ENCODE data around the gene GFPT2.

Gene GFPT2

DNA sequence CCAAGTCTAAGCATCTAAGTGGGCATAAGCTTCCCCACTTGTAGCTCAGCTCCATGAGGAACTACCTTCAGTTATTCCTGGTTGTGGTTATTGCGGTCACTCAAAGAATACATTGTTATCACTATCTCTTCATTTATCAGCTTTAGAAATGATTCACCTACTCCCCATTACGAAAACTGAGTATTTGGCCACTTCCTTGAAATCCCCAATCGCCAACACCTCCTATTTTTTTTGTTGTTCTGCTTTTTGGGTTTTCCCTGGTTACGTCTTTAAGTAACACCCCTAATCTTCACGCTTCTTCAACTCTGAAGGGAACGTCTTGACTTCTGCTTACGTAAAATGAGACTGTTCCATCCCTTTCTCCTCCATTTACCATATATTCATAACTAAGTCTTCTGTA, 81.9 kb downstream of the GFPT2 start:
- no peak for DNase-seq

DNA sequence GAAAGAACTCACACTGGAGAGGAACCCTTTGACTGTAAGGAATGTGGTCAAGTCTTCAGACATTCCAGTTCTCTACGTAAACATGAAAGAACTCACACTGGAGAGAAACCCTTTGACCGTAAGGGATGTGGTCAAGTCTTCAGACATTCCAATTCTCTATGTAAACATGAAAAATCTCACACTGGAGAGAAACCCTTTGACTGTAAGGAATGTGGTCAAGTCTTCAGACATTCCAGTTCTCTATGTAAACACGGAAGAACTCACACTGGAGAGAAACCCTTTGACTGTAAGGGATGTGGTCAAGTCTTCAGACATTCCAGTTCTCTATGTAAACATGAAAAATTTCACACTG, 93.9 kb downstream of the GFPT2 start:
- no peak for DNase-seq

DNA sequence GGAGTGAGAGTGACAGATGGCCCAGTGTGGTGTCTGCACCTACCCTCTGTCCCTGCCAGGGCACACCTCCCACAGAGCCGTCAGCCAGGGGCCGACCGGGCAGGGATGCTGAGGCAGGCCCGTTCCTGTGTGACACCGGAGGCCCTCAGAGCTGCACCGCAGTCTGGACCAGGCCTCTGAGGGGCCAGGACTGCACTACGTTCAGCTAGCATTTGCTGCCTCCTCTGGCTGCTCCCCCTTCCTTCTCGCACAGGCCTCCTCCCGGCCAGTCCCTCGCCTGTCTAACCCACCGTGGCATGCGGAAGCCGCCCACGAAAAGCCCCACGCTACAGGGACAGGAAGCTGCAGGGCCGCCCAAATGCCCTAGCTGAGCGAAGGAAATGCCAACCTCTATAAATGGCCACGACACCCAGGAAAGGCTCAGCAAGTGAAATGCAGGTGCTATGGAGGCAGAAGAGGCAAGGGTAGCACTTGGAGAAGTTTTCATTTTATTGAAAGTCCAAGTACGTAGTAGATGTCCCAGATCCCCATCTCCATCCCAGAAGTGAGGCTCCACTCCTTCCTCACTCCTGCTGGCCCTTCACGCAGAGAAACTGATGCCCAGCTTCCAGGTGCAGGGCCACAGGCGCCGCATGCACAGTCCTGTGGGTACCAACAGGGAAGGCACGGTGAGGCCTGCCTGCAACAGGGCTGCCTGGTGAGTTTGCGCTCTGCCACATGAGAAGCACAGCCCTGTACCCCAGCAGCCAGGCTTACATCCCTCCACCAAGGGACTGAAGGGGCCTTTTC, 99.9 kb downstream of the GFPT2 start:
- DNase-seq: no peak

DNA sequence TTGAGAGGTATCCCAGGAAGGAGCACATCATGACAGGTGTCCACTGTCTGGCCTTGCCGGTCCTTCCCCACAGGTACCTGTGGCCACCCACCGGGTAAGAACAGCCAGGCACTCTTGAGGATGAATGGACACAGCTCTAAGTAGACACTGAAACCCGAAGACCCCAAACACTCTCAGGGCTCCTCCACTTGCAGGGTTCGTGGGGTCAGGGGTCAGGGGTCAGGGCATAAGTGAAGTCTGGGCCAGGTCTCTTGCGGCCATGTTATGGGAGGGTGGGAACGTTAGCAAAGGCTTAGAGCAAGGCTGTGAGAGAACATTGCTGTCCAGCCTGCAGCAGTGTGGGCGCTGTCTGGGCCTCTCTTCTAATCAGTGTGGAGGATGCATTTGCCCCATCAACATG, 101.2 kb downstream of the GFPT2 start:
- no peak for DNase-seq

DNA sequence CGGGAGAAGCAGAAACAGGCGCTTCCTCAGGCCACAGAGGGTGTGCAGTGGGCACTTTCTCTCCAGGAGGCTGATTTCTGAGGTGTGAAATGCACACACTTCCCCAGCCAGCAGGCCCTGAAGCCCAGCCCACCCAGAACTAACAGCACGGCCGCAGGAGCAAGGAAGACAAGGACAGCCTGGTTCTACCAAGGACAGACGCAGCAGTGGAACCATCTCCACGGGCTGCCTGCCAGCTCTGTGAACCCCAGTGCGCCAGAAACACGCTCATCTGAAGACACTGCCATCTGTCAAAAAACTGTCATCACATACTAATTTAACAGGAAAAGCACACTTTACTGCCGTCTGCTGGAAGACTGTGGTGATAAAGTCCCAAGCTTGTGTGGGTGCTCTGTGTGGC, 102.0 kb downstream of the GFPT2 start:
- DNase-seq: no peak
